GM12878 (cell line): ENCODE data around the gene C19orf47.

Experiments used
- BRCA1 ChIP-seq: IDR thresholded peaks from 2 replicates; pipeline ENCODE4 v1.6.1; 2011; ENCODE audit warnings: low read depth, low read length, improper control_type of control experiment
- EZH2 ChIP-seq: IDR thresholded peaks from 2 replicates; pipeline ENCODE4 v1.6.1; 2012; ENCODE audit warnings: low read depth, mild to moderate bottlenecking, control low read depth, inconsistent platforms, low read length, borderline replicate concordance; ENCODE audit not compliant: control insufficient read depth
- NFIC ChIP-seq: IDR thresholded peaks from 2 replicates; pipeline ENCODE4 v1.6.1; 2012; ENCODE audit warnings: low read depth, mild to moderate bottlenecking, inconsistent platforms, low read length, moderate library complexity
- TF ChIP-seq, protein P1 (sequence below): fragments of 450-650 bp; IDR thresholded peaks from 2 replicates; pipeline ENCODE4 v1.6.1; 2017; ENCODE audit warnings: antibody characterized with exemption, mild to moderate bottlenecking, moderate library complexity

DNA sequence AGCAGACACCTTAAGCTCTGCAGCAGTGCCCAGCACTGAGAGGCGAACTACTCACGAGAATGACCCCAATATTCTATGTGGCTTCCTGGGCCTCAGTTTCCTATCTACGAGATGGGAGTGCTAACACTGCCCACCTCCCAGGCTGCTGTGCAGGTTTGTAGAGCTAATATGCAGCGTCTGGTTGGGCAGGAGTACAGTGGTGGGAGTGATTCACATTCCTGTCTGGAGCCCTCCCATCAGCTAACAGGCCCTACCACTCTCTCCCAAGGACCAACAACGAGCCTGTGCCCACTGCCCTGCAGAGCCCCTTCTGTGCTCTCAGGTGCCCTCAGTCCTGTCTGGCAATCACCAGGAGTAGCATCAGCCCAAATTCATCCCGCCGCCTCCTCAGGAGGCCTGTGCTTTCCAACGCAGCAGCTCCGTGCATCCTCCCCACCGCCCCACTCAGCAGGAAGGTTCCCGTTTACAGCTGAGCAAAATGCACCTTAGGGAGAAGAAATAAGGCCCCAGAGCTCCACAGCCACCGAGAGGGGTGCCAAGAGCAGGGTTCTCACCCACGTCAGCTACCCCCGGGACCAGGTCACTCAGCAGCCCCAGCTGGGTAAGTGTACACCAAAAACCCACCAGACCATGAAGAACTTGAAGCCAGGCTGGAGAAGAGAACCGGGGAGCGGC is 69.7 kb downstream of the C19orf47 start:
- TF ChIP-seq, protein P1, sequence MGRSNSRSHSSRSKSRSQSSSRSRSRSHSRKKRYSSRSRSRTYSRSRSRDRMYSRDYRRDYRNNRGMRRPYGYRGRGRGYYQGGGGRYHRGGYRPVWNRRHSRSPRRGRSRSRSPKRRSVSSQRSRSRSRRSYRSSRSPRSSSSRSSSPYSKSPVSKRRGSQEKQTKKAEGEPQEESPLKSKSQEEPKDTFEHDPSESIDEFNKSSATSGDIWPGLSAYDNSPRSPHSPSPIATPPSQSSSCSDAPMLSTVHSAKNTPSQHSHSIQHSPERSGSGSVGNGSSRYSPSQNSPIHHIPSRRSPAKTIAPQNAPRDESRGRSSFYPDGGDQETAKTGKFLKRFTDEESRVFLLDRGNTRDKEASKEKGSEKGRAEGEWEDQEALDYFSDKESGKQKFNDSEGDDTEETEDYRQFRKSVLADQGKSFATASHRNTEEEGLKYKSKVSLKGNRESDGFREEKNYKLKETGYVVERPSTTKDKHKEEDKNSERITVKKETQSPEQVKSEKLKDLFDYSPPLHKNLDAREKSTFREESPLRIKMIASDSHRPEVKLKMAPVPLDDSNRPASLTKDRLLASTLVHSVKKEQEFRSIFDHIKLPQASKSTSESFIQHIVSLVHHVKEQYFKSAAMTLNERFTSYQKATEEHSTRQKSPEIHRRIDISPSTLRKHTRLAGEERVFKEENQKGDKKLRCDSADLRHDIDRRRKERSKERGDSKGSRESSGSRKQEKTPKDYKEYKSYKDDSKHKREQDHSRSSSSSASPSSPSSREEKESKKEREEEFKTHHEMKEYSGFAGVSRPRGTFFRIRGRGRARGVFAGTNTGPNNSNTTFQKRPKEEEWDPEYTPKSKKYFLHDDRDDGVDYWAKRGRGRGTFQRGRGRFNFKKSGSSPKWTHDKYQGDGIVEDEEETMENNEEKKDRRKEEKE, result no peak
- TF ChIP-seq NFIC (no peak), EZH2 (no peak), BRCA1 (no peak)
